PFSK-1 (cell line): ENCODE measurements around the gene ACAD11.

Experiments
- POLR2AphosphoS5 ChIP-seq: IDR thresholded peaks from 2 replicates; pipeline ENCODE4 v1.6.1; 2012; ENCODE audit warnings: low read depth, mild to moderate bottlenecking, control low read depth, low read length, moderate library complexity
- TAF1 ChIP-seq: IDR thresholded peaks from 2 replicates; pipeline ENCODE4 v1.6.1; 2012; ENCODE audit warnings: low read length, control low read depth, borderline replicate concordance; ENCODE audit not compliant: insufficient read depth

GRCh38 chr3:132544130-132544529, 115.5 kb downstream of the ACAD11 start:
- no peak for TF ChIP-seq POLR2AphosphoS5
- TF ChIP-seq TAF1, result no peak
